Panc1 (cell line): ENCODE results near the gene TSSC4.

Experiments
- SIN3A ChIP-seq: IDR thresholded peaks from 2 replicates; pipeline ENCODE4 v1.6.1; 2012; ENCODE audit warnings: low read depth, mild to moderate bottlenecking, low read length, moderate library complexity, borderline replicate concordance; ENCODE audit not compliant: insufficient read depth
- TF ChIP-seq, protein P1 (sequence below): fragments of 450-650 bp; IDR thresholded peaks from 2 replicates; pipeline ENCODE4 v1.5.1; 2017; ENCODE audit warnings: mild to moderate bottlenecking
- TF ChIP-seq, protein P2 (sequence below), 2 experiments: IDR thresholded peaks; 2 replicates each; pipeline ENCODE4 v1.6.1; 2011 to 2012; ENCODE audit warnings: low read depth in 2 of 2, control low read depth in 1 of 2, low read length in 1 of 2, mild to moderate bottlenecking in 1 of 2, moderate library complexity in 1 of 2; ENCODE audit not compliant: insufficient read depth in 1 of 2

DNA sequence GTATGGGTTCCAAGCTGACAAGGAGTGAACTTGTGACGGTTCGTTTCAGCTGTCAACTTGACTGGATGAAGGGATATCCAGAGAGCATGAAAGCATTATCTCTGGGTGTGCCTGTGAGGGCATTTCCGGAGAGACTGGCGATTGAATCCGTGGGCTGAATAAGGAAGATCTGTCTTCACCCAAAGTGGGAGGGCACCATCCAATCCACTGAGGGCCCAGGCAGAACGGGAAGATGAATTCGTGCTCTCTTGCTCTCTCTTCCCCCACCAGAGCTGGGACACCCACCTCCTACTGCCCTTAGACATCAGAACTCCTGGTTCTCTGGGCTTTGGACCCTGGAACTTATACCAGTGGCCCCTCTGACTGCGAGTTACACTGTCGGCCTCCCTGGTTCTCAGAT is 39.0 kb upstream of the TSSC4 start:
- TF ChIP-seq SIN3A = no peak
- TF ChIP-seq, protein P1, sequence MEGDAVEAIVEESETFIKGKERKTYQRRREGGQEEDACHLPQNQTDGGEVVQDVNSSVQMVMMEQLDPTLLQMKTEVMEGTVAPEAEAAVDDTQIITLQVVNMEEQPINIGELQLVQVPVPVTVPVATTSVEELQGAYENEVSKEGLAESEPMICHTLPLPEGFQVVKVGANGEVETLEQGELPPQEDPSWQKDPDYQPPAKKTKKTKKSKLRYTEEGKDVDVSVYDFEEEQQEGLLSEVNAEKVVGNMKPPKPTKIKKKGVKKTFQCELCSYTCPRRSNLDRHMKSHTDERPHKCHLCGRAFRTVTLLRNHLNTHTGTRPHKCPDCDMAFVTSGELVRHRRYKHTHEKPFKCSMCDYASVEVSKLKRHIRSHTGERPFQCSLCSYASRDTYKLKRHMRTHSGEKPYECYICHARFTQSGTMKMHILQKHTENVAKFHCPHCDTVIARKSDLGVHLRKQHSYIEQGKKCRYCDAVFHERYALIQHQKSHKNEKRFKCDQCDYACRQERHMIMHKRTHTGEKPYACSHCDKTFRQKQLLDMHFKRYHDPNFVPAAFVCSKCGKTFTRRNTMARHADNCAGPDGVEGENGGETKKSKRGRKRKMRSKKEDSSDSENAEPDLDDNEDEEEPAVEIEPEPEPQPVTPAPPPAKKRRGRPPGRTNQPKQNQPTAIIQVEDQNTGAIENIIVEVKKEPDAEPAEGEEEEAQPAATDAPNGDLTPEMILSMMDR = no peak
- TF ChIP-seq, protein P2, sequence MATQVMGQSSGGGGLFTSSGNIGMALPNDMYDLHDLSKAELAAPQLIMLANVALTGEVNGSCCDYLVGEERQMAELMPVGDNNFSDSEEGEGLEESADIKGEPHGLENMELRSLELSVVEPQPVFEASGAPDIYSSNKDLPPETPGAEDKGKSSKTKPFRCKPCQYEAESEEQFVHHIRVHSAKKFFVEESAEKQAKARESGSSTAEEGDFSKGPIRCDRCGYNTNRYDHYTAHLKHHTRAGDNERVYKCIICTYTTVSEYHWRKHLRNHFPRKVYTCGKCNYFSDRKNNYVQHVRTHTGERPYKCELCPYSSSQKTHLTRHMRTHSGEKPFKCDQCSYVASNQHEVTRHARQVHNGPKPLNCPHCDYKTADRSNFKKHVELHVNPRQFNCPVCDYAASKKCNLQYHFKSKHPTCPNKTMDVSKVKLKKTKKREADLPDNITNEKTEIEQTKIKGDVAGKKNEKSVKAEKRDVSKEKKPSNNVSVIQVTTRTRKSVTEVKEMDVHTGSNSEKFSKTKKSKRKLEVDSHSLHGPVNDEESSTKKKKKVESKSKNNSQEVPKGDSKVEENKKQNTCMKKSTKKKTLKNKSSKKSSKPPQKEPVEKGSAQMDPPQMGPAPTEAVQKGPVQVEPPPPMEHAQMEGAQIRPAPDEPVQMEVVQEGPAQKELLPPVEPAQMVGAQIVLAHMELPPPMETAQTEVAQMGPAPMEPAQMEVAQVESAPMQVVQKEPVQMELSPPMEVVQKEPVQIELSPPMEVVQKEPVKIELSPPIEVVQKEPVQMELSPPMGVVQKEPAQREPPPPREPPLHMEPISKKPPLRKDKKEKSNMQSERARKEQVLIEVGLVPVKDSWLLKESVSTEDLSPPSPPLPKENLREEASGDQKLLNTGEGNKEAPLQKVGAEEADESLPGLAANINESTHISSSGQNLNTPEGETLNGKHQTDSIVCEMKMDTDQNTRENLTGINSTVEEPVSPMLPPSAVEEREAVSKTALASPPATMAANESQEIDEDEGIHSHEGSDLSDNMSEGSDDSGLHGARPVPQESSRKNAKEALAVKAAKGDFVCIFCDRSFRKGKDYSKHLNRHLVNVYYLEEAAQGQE (IDR thresholded peaks at IDR 0.05; ENCODE audit: insufficient read depth in 1 of 2, low read depth in 2 of 2, low read length in 1 of 2) = no peak
